H1 (cell line): Measurements from ENCODE around the gene NHP2. TPM values are rescaled to one million over a fixed set of nuclear protein-coding genes. Genes with fewer than 3 reads are reported as not detected.

Experiments used
- CTCF ChIA-PET: fragments of 300-600 bp; sonication (Branson Sonifier 250); formaldehyde crosslinking; loops from one replicate; lab custom pipeline; 2021; ENCODE audit not compliant: partially characterized antibody; lab: Charles Lee
- POLR2A ChIA-PET: fragments of 300-600 bp; sonication (Branson Sonifier 250); formaldehyde crosslinking; loops from one replicate; lab custom pipeline; 2021; ENCODE audit warnings: inconsistent platforms; ENCODE audit not compliant: partially characterized antibody; lab: Charles Lee
- DNase-seq, 2 experiments: peaks; one replicate each; pipeline versions ENCODE4 v3.0.0 to v3.0.0-alpha.2; 2010 to 2022; ENCODE audit warnings: low spot score in 2 of 2, low read depth in 1 of 2, mixed read lengths in 1 of 2
- FAIRE-seq: peaks from 2 replicates; lab custom pipeline; 2011; peaks lifted over from hg19 to GRCh38; lab: Jason Lieb, UNC
- H2AFZ ChIP-seq: 2 replicates; pipeline ENCODE4 v1.8.1; 2012; ENCODE audit warnings: low read length, inconsistent platforms
- H2AK5ac ChIP-seq: 2 replicates; pipeline ENCODE4 v1.6.1; 2013; ENCODE audit warnings: low read depth, low read length
- H2BK120ac ChIP-seq: replicated peaks from 2 replicates; pipeline ENCODE3; 2013; ENCODE audit warnings: low read depth, low read length, inconsistent platforms
- H2BK12ac ChIP-seq: 2 replicates; pipeline ENCODE4 v1.6.1; 2013; ENCODE audit warnings: low read depth, low read length
- H2BK15ac ChIP-seq: 2 replicates; pipeline ENCODE4 v1.6.1; 2013; ENCODE audit warnings: low read length
- H2BK20ac ChIP-seq: 2 replicates; pipeline ENCODE4 v1.6.1; 2013; ENCODE audit warnings: low read length
- H2BK5ac ChIP-seq: 2 replicates; pipeline ENCODE4 v1.6.1; 2013; ENCODE audit warnings: low read depth, low read length
- H3K14ac ChIP-seq: 2 replicates; pipeline ENCODE4 v1.6.1; 2013; ENCODE audit warnings: inconsistent platforms; ENCODE audit not compliant: insufficient read length
- H3K18ac ChIP-seq: 2 replicates; pipeline ENCODE4 v1.6.1; 2013; ENCODE audit warnings: low read length; ENCODE audit errors: extremely low read depth
- H3K23ac ChIP-seq: 2 replicates; pipeline ENCODE4 v1.6.1; 2013; ENCODE audit warnings: inconsistent platforms; ENCODE audit not compliant: insufficient read length
- H3K23me2 ChIP-seq: 2 replicates; pipeline ENCODE4 v1.6.1; 2013; ENCODE audit warnings: low read depth, low read length
- H3K27ac ChIP-seq: 2 replicates; pipeline ENCODE4 v1.6.1; 2011; ENCODE audit warnings: low read depth, low read length, inconsistent platforms
- H3K27me3 ChIP-seq, 4 experiments: replicated peaks in 1 of 4; 1 replicate in 1 of 4; 2 replicates in 3 of 4; pipeline versions ENCODE4 v1.6.1 to v1.8.1; 2011 to 2013; ENCODE audit warnings: low read length in 3 of 4, mild to moderate bottlenecking in 3 of 4, inconsistent platforms in 2 of 4, mixed read lengths in 2 of 4, moderate library complexity in 1 of 4; ENCODE audit not compliant: control insufficient read depth in 3 of 4, insufficient read depth in 3 of 4; ENCODE audit errors: extremely low read depth in 1 of 4
- H3K36me3 ChIP-seq, 4 experiments: 2 replicates each; pipeline versions ENCODE4 v1.6.1 to v1.8.1; 2011 to 2013; ENCODE audit warnings: mild to moderate bottlenecking in 4 of 4, low read length in 3 of 4, moderate library complexity in 2 of 4, control low read depth in 1 of 4, inconsistent platforms in 1 of 4; ENCODE audit not compliant: insufficient read depth in 4 of 4, control insufficient read depth in 2 of 4
- H3K4ac ChIP-seq: replicated peaks from 2 replicates; pipeline ENCODE3; 2013; ENCODE audit warnings: low read length, low read depth, mixed read lengths, inconsistent platforms; ENCODE audit not compliant: insufficient read length
- H3K4me1 ChIP-seq, 4 experiments: replicated peaks in 1 of 4; 1 replicate in 1 of 4; 2 replicates in 3 of 4; pipeline versions ENCODE4 v1.6.1 to v1.8.1; 2011 to 2013; ENCODE audit warnings: low read length in 3 of 4, inconsistent platforms in 2 of 4, mixed read lengths in 1 of 4; ENCODE audit not compliant: insufficient read depth in 4 of 4, control insufficient read depth in 3 of 4
- H3K4me2 ChIP-seq, 2 experiments: 2 replicates each; pipeline versions ENCODE4 v1.6.1 to v1.8.1; 2011 to 2013; ENCODE audit warnings: low read depth in 2 of 2, low read length in 2 of 2, control low read depth in 1 of 2, inconsistent platforms in 1 of 2, mild to moderate bottlenecking in 1 of 2; ENCODE audit not compliant: insufficient read depth in 1 of 2
- H3K4me3 ChIP-seq, 4 experiments: fragments of 200-600, 300-600 bp in 1 of 4; sonication (generic), shearing (Covaris generic), sonication (Bioruptor Twin) in 1 of 4; 2 replicates each; pipeline versions ENCODE4 v1.5.1 to v1.8.1; 2011 to 2016; ENCODE audit warnings: low read length in 4 of 4, low read depth in 3 of 4, control low read depth in 2 of 4, inconsistent platforms in 2 of 4, mild to moderate bottlenecking in 2 of 4, mixed read lengths in 1 of 4, moderate library complexity in 1 of 4; ENCODE audit not compliant: insufficient read depth in 2 of 4; ENCODE audit errors: extremely low read depth in 1 of 4
- H3K56ac ChIP-seq: replicated peaks from 2 replicates; pipeline ENCODE3; 2013; ENCODE audit warnings: low read depth, mild to moderate bottlenecking, mixed read lengths, low read length, inconsistent platforms; ENCODE audit not compliant: insufficient read length
- H3K79me1 ChIP-seq: 2 replicates; pipeline ENCODE4 v1.6.1; 2013; ENCODE audit warnings: low read depth, low read length, control low read depth
- H3K79me2 ChIP-seq, 2 experiments: 2 replicates each; pipeline versions ENCODE4 v1.6.1 to v1.8.1; 2012 to 2013; ENCODE audit warnings: low read length in 2 of 2, mild to moderate bottlenecking in 2 of 2, inconsistent platforms in 1 of 2; ENCODE audit not compliant: insufficient read depth in 2 of 2, control insufficient read depth in 1 of 2
- H3K9ac ChIP-seq, 4 experiments: replicated peaks in 1 of 4; 1 replicate in 1 of 4; 2 replicates in 3 of 4; pipeline versions ENCODE4 v1.6.1 to v1.8.1; 2011 to 2013; ENCODE audit warnings: low read depth in 3 of 4, low read length in 3 of 4, control low read depth in 2 of 4, mild to moderate bottlenecking in 2 of 4, moderate library complexity in 2 of 4, inconsistent platforms in 1 of 4; ENCODE audit errors: extremely low read depth in 1 of 4
- H3K9me3 ChIP-seq, 2 experiments: 2 replicates each; pipeline versions ENCODE4 v1.6.1 to v1.8.1; 2012 to 2013; ENCODE audit warnings: mild to moderate bottlenecking in 2 of 2, moderate library complexity in 2 of 2, control low read depth in 1 of 2, inconsistent platforms in 1 of 2, low read depth in 1 of 2, low read length in 1 of 2, mixed read lengths in 1 of 2; ENCODE audit not compliant: insufficient read depth in 2 of 2
- H4K20me1 ChIP-seq, 2 experiments: replicated peaks in 1 of 2; 2 replicates each; pipeline versions ENCODE3 to v1.8.1; 2011 to 2013; ENCODE audit warnings: inconsistent platforms in 2 of 2, low read length in 2 of 2, mild to moderate bottlenecking in 1 of 2; ENCODE audit not compliant: insufficient read depth in 2 of 2, control insufficient read depth in 1 of 2
- H4K5ac ChIP-seq: 2 replicates; pipeline ENCODE4 v1.6.1; 2013; ENCODE audit warnings: low read length, low read depth, mixed read lengths, inconsistent platforms; ENCODE audit not compliant: insufficient read length
- H4K8ac ChIP-seq: 2 replicates; pipeline ENCODE4 v1.8.0; 2013; ENCODE audit warnings: mild to moderate bottlenecking, moderate library complexity, low read length, inconsistent platforms; ENCODE audit not compliant: insufficient read depth; ENCODE audit errors: extremely low read depth
- H4K91ac ChIP-seq: replicated peaks from 2 replicates; pipeline ENCODE3; 2013; ENCODE audit warnings: low read length, mixed read lengths, inconsistent platforms; ENCODE audit not compliant: insufficient read length
- ASH2L ChIP-seq: fragments of 200-600, 300-600 bp; sonication (generic); IDR thresholded peaks from one replicate; pipeline ENCODE4 v1.7.1; 2017; ENCODE audit warnings: low read length
- CTCF ChIP-seq, 3 experiments: IDR thresholded peaks; 1 replicate in 2 of 3; 2 replicates in 1 of 3; pipeline versions ENCODE4 v1.5.1 to v1.6.1; 2011; ENCODE audit warnings: low read length in 3 of 3, mild to moderate bottlenecking in 3 of 3, inconsistent platforms in 2 of 3, low read depth in 1 of 3, moderate library complexity in 1 of 3; ENCODE audit not compliant: insufficient read depth in 1 of 3; ENCODE audit errors: control extremely low read depth in 1 of 3
- E2F6 ChIP-seq: IDR thresholded peaks from 2 replicates; pipeline ENCODE4 v1.6.1; 2012; ENCODE audit warnings: inconsistent platforms
- HDAC6 ChIP-seq: IDR thresholded peaks from one replicate; pipeline ENCODE4 v1.7.1; 2012; ENCODE audit warnings: low read depth, mild to moderate bottlenecking, inconsistent platforms, low read length, moderate library complexity
- KDM1A ChIP-seq: fragments of 200-600, 300-600 bp; sonication (generic); IDR thresholded peaks from 2 replicates; pipeline ENCODE4 v1.7.1; 2016; ENCODE audit warnings: mild to moderate bottlenecking, low read length, borderline replicate concordance
- KDM4A ChIP-seq: IDR thresholded peaks from one replicate; pipeline ENCODE4 v1.7.1; 2012; ENCODE audit warnings: low read depth, mild to moderate bottlenecking, moderate library complexity, low read length, inconsistent platforms; ENCODE audit not compliant: severe bottlenecking
- RBBP5 ChIP-seq: IDR thresholded peaks from 2 replicates; pipeline ENCODE4 v1.7.1; 2012; ENCODE audit warnings: low read depth, mild to moderate bottlenecking, inconsistent platforms, low read length, moderate library complexity, borderline replicate concordance
- SP1 ChIP-seq: IDR thresholded peaks from 2 replicates; pipeline ENCODE4 v1.6.1; 2011; ENCODE audit warnings: low read depth, low read length
- TBP ChIP-seq: IDR thresholded peaks from 2 replicates; pipeline ENCODE4 v1.6.1; 2011; ENCODE audit warnings: low read depth, low read length, improper control_type of control experiment
- YY1 ChIP-seq: IDR thresholded peaks from 2 replicates; pipeline ENCODE4 v1.6.1; 2011; ENCODE audit warnings: low read depth, mild to moderate bottlenecking, low read length
- ZNF274 ChIP-seq: IDR thresholded peaks from 2 replicates; pipeline ENCODE4 v1.7.0; 2012; ENCODE audit warnings: low read length, borderline replicate concordance; ENCODE audit errors: extremely low read depth
- WGBS, 2 experiments: shearing (Covaris generic) in 1 of 2; methylation state at CpG; one replicate each; pipeline versions ENCODE4 v1.1.6 to v1.1.7; 2013 to 2015; ENCODE audit warnings: low lambda C conversion rate in 2 of 2, mixed read lengths in 2 of 2, inconsistent platforms in 1 of 2, low coverage in 1 of 2, missing lambda C conversion rate in 1 of 2; ENCODE audit not compliant: insufficient replicate concordance in 2 of 2, insufficient coverage in 1 of 2, insufficient read length in 1 of 2; ENCODE audit errors: extremely low coverage in 1 of 2, missing lambda C conversion rate in 1 of 2; 5-methylcytosine and 5-hydroxymethylcytosine counted together
- polyA plus RNA-seq, 7 experiments: library from polyadenylated mRNA; depleted of rRNA in 3 of 7; stranded (reverse) in 5 of 7; unstranded in 2 of 7; fragments of >200 nt in 5 of 7; fragments of 200-250 nt in 2 of 7; gene quantifications; 1 replicate in 5 of 7; 2 replicates in 1 of 7; 4 replicates in 1 of 7; pipeline versions ENCODE4 v1.2.1 to v1.2.3, GENCODE V29; 2011 to 2013; ENCODE audit warnings: missing spikeins in 2 of 7, mixed read lengths in 2 of 7
- total RNA-seq: library from RNA; stranded (reverse); fragmentation: NEBNext Ultra II Directional; extraction: Animal tissue kit (Norgen Biotek cat#: 25700); gene quantifications from 2 replicates; pipeline ENCODE4 v1.2.1, GENCODE V29; 2021

The NHP2 gene
- total and polyA plus RNA-seq, 2 of the 8 experiments (the other 6 are each of a cell fraction or from before 2014, with no cell fraction given) = 241 to 263 TPM

GRCh38 chr5:178189433-178189832 lies 35.7 kb upstream of the NHP2 start:
- Histone ChIP-seq H3K79me2 (no peaks in the 10 kb centered on the region), H2BK20ac (no peak overlapping the region), H4K20me1 (no peaks in the 10 kb centered on the region), H3K4me3 (no peak overlapping the region), H2BK12ac (no peak overlapping the region), H3K23ac (no peak overlapping the region), H3K4me1 (peaks cover 0 to 9% (median 3%) of the 10 kb centered on the region in 4 experiments; a peak in 2 of 7 replicates), H3K27ac (no peak overlapping the region), H4K8ac (no peak overlapping the region), H3K79me1 (no peaks in the 10 kb centered on the region), H3K4me2 (no peak overlapping the region), H2BK15ac (no peak overlapping the region), H2BK120ac (no peak overlapping the region), H3K56ac (no peak overlapping the region), H2AFZ (no peak overlapping the region), H4K91ac (no peak overlapping the region), H3K23me2 (no peaks in the 10 kb centered on the region), H3K9me3 (peaks cover 0 to 8% of the 10 kb centered on the region in 2 experiments; a peak in 2 of 4 replicates), H3K14ac (no peak overlapping the region), H3K36me3 (no peaks in the 10 kb centered on the region), H3K27me3 (no peaks in the 10 kb centered on the region; a peak in 1 of 7 replicates), H4K5ac (no peak overlapping the region), H3K9ac (no peak overlapping the region), H2AK5ac (no peak overlapping the region), H2BK5ac (no peak overlapping the region), H3K4ac (no peak overlapping the region), H3K18ac (no peak overlapping the region)
- FAIRE-seq (no peak), DNase-seq (no peak)
- ChIA-PET POLR2A (interaction anchor here (0.6 to 38.5 kb wide), 5 partner anchors 5 to 867 kb away, joined by 3 to 985 read pairs (median 3); partner anchors contain the start of genes GMCL2 and HNRNPAB), CTCF (interaction anchor here (1.1 to 2.1 kb wide), 3 partner anchors 8 to 12 kb away, joined by 3 to 7 read pairs (median 4); no protein-coding TSS in a partner anchor)
- WGBS, 2 experiments = 45% methylated on average over 2 of the region's 2 CpGs; no CpG with 5 or more reads in 1 of the 2 experiments
- TF ChIP-seq YY1 = no peak
- no peak for TF ChIP-seq CTCF (IDR thresholded peaks at IDR 0.05; ENCODE audit: control extremely low read depth in 1 of 3, insufficient read depth in 1 of 3, low read depth in 1 of 3, low read length in 3 of 3)
- TF ChIP-seq SP1 = no peak
- no peak for TF ChIP-seq KDM4A
- TF ChIP-seq ZNF274 = no peak
- no peak for TF ChIP-seq KDM1A
- TF ChIP-seq HDAC6 = no peak
- TF ChIP-seq ASH2L = no peak
- no peak for TF ChIP-seq RBBP5
- TF ChIP-seq TBP = no peak
- TF ChIP-seq E2F6 = no peak
